ENCODE measurements around the gene TUT1.

GRCh38 chr11:62601122-62601371, 9.7 kb upstream of the TUT1 start:
- no peak for TF ChIP-seq POLR2A (IDR thresholded peaks at IDR 0.05)
- TF ChIP-seq CTCF (IDR thresholded peaks at IDR 0.05): no peak
